Prostate gland (tissue), 2 donors: ENCODE data around the gene GCM1.

Experiments used
- POLR2A ChIP-seq: fragments of 450-650 bp; IDR thresholded peaks from one replicate; pipeline ENCODE4 v1.6.1; 2016; ENCODE audit warnings: antibody characterized with exemption, mild to moderate bottlenecking
- POLR2AphosphoS5 ChIP-seq: sonication (generic); formaldehyde crosslinking; IDR thresholded peaks from one replicate; pipeline ENCODE4 v1.6.1; 2017; ENCODE audit warnings: antibody characterized with exemption
- TF ChIP-seq, protein P1 (sequence below), 4 experiments: fragments of 200-600 bp in 2 of 4; fragments of 450-650 bp in 2 of 4; sonication (generic) in 2 of 4; IDR thresholded peaks; 1 replicate in 3 of 4; 2 replicates in 1 of 4; pipeline ENCODE4 v1.5.1; 2016 to 2019; ENCODE audit warnings: antibody characterized with exemption in 4 of 4, mild to moderate bottlenecking in 2 of 4, moderate library complexity in 2 of 4

- TF ChIP-seq POLR2A (no peak), POLR2AphosphoS5 (no peak)
- TF ChIP-seq, protein P1, sequence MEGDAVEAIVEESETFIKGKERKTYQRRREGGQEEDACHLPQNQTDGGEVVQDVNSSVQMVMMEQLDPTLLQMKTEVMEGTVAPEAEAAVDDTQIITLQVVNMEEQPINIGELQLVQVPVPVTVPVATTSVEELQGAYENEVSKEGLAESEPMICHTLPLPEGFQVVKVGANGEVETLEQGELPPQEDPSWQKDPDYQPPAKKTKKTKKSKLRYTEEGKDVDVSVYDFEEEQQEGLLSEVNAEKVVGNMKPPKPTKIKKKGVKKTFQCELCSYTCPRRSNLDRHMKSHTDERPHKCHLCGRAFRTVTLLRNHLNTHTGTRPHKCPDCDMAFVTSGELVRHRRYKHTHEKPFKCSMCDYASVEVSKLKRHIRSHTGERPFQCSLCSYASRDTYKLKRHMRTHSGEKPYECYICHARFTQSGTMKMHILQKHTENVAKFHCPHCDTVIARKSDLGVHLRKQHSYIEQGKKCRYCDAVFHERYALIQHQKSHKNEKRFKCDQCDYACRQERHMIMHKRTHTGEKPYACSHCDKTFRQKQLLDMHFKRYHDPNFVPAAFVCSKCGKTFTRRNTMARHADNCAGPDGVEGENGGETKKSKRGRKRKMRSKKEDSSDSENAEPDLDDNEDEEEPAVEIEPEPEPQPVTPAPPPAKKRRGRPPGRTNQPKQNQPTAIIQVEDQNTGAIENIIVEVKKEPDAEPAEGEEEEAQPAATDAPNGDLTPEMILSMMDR (IDR thresholded peaks at IDR 0.05) = no peak
Observed at GRCh38 chr6:53119349-53119748, 29.3 kb downstream of the GCM1 start.
